KMS-11 (cell line): Measurements from ENCODE around the gene GNAT2.

Source experiments
- H2AFZ ChIP-seq: fragments of 200-600 bp; sonication (generic); 2 replicates; pipeline ENCODE4 v1.6.1; 2016; ENCODE audit warnings: antibody characterized with exemption, mixed run types, low read depth
- H3K27ac ChIP-seq: fragments of 200-600 bp; sonication (generic); 2 replicates; pipeline ENCODE4 v1.6.1; 2016; ENCODE audit warnings: mild to moderate bottlenecking, mixed run types
- H3K27me3 ChIP-seq: fragments of 200-600 bp; sonication (generic); 2 replicates; pipeline ENCODE4 v1.6.1; 2017; ENCODE audit warnings: mild to moderate bottlenecking, low read depth, mixed run types, moderate library complexity; ENCODE audit not compliant: insufficient read depth
- H3K36me3 ChIP-seq: fragments of 200-600 bp; sonication (generic); 2 replicates; pipeline ENCODE4 v1.6.1; 2017; ENCODE audit warnings: mild to moderate bottlenecking, mixed run types; ENCODE audit not compliant: insufficient read depth
- H3K4me1 ChIP-seq: fragments of 200-600 bp; sonication (generic); 2 replicates; pipeline ENCODE4 v1.6.1; 2016; ENCODE audit warnings: mild to moderate bottlenecking, low read depth, mixed run types; ENCODE audit not compliant: poor library complexity, severe bottlenecking
- H3K4me2 ChIP-seq: fragments of 200-600 bp; sonication (generic); 2 replicates; pipeline ENCODE4 v1.7.0; 2016; ENCODE audit warnings: mild to moderate bottlenecking, mixed run types
- H3K4me3 ChIP-seq: fragments of 200-600 bp; sonication (generic); IDR thresholded peaks from 2 replicates; pipeline ENCODE4 v1.6.1; 2017; ENCODE audit warnings: low read depth, low read length, mixed read lengths; ENCODE audit not compliant: insufficient read depth
- H3K79me2 ChIP-seq: fragments of 200-600 bp; sonication (generic); 2 replicates; pipeline ENCODE4 v1.6.1; 2016; ENCODE audit warnings: low read depth, mixed run types; ENCODE audit not compliant: insufficient read depth
- H3K9ac ChIP-seq: fragments of 200-600 bp; sonication (generic); 2 replicates; pipeline ENCODE4 v1.6.1; 2016; ENCODE audit warnings: mild to moderate bottlenecking, mixed run types
- H4K20me1 ChIP-seq: fragments of 200-600 bp; sonication (generic); 2 replicates; pipeline ENCODE4 v1.6.1; 2016; ENCODE audit warnings: mild to moderate bottlenecking, mixed run types; ENCODE audit not compliant: insufficient read depth
- TF ChIP-seq, protein P1 (sequence below): fragments of 200-600 bp; sonication (generic); conservative IDR thresholded peaks from 2 replicates; pipeline ENCODE4 v1.6.1; 2017; ENCODE audit warnings: low read depth, mild to moderate bottlenecking, antibody characterized with exemption, low read length, moderate library complexity, mixed read lengths

The GNAT2 gene

DNA sequence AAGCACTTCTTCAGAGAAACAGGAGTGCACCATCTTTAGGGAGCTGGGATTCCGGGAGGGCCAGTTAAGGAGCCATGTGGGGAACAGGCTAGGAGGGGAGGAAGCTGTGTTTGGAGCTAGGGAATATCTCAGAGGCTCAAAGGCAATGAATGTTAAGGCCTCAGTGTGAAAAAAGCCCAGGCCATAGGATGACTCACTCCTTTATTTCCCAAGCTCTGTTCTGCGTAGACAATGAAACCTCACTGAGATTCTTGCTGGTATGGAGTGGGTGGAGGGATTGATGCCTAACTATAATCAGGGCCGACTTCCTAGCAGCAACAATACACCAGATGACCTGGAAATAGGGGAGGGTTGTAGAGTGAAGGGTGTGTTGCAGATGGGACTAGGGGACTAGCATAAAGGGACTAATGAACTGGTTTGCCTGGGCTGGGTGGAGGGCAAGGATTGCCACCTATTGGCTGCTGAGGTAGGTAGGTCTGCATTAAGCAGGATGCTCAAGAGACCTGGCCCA is 2.1 kb downstream of the GNAT2 start:
- Histone ChIP-seq H4K20me1 (no peaks in the 10 kb centered on the region), H3K4me2 (no peak overlapping the region), H2AFZ (no peak overlapping the region), H3K4me3 (no peak overlapping the region), H3K4me1 (peaks cover 24% of the 10 kb centered on the region), H3K27ac (no peak overlapping the region), H3K9ac (no peak overlapping the region), H3K79me2 (peaks cover 23% of the 10 kb centered on the region), H3K36me3 (no peaks in the 10 kb centered on the region), H3K27me3 (no peaks in the 10 kb centered on the region)
- TF ChIP-seq, protein P1, sequence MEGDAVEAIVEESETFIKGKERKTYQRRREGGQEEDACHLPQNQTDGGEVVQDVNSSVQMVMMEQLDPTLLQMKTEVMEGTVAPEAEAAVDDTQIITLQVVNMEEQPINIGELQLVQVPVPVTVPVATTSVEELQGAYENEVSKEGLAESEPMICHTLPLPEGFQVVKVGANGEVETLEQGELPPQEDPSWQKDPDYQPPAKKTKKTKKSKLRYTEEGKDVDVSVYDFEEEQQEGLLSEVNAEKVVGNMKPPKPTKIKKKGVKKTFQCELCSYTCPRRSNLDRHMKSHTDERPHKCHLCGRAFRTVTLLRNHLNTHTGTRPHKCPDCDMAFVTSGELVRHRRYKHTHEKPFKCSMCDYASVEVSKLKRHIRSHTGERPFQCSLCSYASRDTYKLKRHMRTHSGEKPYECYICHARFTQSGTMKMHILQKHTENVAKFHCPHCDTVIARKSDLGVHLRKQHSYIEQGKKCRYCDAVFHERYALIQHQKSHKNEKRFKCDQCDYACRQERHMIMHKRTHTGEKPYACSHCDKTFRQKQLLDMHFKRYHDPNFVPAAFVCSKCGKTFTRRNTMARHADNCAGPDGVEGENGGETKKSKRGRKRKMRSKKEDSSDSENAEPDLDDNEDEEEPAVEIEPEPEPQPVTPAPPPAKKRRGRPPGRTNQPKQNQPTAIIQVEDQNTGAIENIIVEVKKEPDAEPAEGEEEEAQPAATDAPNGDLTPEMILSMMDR: no peak

DNA sequence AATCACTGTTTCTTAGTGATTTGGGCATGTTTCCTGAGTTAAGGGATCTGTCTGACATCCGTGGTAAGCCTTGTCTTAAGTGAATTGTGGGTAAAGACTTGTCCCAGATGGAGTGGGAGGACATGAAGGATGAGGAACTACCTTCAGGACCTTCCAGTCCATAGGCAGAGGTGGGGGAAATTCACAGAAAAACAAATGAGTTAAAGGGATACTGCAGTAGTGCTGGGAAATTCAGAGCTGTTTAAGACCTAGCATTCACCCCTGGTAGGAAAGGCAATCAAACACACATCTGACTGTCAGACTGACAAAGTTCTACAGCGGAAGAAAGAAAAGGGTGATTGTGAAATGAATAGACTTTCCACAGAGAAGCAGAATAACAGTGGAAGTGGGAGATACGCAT is 3.0 kb downstream of the GNAT2 start:
- no peak overlapping the region for H3K4me2 ChIP-seq
- H2AFZ ChIP-seq: no peak overlapping the region
- no peak overlapping the region for H3K4me3 ChIP-seq
- H3K36me3 ChIP-seq: no peaks in the 10 kb centered on the region
- H3K79me2 ChIP-seq: peaks cover 14% of the 10 kb centered on the region
- no peaks in the 10 kb centered on the region for H4K20me1 ChIP-seq
- no peak overlapping the region for H3K9ac ChIP-seq
- TF ChIP-seq, protein P1: no peak
- H3K27me3 ChIP-seq: no peaks in the 10 kb centered on the region
- no peak overlapping the region for H3K27ac ChIP-seq
- peaks cover 15% of the 10 kb centered on the region for H3K4me1 ChIP-seq

DNA sequence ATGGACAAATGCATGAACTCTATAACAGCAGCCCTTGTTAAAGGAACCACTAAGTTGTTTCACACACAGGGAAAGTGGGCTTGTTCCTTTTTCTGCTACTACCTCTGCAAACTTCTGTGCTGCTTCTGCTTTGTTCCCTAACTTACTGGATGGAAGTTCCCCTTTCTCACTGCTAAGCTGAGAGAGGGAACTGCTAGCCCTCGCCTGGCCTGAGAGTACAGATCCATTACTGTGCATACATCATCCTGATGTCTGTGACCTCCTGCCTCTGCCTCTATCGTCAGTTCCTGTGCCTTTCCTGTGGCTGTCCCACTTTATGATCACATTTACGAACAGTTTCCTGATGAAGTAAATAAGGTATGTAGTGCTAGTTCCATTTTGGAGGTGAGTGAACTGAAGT is 3.5 kb downstream of the GNAT2 start:
- Histone ChIP-seq H3K9ac (no peak overlapping the region), H2AFZ (no peak overlapping the region), H3K79me2 (peaks cover 10% of the 10 kb centered on the region), H3K27ac (no peak overlapping the region), H3K4me2 (no peak overlapping the region), H4K20me1 (no peaks in the 10 kb centered on the region), H3K27me3 (no peaks in the 10 kb centered on the region), H3K4me3 (no peak overlapping the region), H3K36me3 (no peaks in the 10 kb centered on the region), H3K4me1 (peaks cover 15% of the 10 kb centered on the region)
- TF ChIP-seq, protein P1: no peak

DNA sequence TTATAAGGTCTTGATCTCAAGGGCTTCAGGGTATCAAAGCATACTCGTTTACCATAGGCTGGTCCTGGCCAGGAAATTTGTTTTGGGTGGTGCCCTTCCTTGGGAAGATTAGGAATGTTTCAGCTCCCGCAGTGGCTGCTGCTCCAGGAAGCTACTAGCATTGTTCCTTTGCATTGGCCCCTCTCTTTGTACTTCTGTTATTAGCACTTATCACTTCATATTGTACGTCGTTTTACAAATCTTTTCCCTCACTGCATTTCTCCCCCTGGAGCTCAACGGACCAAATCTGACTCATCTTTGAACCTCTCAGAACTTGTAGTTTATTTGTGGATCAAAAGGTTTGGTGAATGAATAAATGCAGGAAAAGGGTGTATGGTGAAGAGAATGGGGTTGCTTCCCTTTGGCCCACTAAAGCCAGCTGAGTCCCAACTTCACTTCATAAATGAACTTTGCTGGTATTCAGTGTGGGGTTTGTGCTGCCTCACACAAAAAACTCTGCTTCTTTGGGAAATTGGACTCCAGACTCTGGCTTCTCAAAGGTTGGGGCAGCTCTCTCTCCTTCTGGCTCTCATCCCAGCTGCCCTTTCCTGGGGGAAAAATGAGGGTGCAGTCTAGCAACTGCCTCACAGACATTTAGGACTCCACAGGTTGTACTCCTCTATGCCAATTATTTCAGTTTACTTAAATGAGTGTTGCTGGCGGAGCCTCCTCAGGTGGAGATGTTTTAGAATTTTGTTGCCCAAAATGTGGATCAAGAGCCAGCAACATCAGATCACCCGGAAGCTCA is 5.9 kb downstream of the GNAT2 start:
- H3K4me2 ChIP-seq: no peak overlapping the region

More for the DNA sequence above, 5.9 kb downstream of the GNAT2 start:
- no peaks in the 10 kb centered on the region for H3K36me3 ChIP-seq
- no peak overlapping the region for H2AFZ ChIP-seq
- TF ChIP-seq, protein P1: no peak
- H3K27me3 ChIP-seq: no peaks in the 10 kb centered on the region
- H3K4me3 ChIP-seq: no peak overlapping the region
- peaks cover 7% of the 10 kb centered on the region for H3K4me1 ChIP-seq
- H3K27ac ChIP-seq: no peak overlapping the region
- H3K79me2 ChIP-seq: no peaks in the 10 kb centered on the region
- H4K20me1 ChIP-seq: no peaks in the 10 kb centered on the region
- H3K9ac ChIP-seq: no peak overlapping the region
